Measurements from ENCODE around the gene RHOV. TPM values are rescaled to one million over a fixed set of nuclear protein-coding genes. Genes with fewer than 3 reads are reported as not detected.

The RHOV gene
- polyA plus RNA-seq, 1 of the 3 experiments (the other 2 are of a cell fraction) = 0.62 TPM

DNA sequence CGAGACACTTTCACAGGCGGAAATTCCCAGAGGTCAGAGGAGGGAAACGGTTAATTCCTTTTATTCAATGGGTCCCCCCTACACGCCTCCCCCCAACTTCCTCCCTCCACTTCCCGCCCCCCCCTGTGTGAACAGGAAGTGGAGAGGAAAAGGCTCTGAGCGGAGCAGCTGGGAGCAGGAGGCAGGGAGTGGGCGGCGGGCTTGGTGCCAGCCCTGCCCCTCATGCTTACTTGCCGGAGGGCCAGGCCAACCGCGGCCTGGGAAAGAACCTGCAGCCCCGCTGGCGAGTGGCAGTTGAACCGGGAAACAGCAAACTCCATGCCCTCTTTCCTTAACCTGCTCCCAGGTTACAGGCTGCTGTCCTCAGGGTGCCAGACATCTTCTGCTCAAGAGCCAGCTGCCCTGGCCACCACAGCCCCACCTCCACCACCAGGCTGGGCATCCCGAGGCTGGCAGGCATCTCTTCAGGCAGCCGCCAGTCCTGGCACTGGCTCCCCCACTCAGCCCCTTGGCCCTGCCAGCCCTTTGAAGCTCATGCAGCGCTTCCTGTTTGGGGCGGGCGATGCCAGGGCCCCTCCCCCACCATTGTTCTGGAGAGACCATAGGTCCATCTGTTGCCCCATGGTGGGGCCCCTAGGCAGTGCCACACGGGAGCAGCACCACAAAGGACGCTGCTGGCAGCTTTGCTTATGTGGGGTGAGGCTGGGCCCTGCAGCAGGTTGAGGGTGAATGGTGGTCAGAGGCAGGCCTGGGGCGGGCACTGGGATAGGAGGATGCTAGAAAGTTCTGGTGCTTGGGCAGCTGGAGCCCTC lies 33.2 kb upstream of the RHOV start:
- peaks cover 39% of the 10 kb centered on the region for H3F3A ChIP-seq (replicated peaks; ENCODE audit: insufficient read depth)
- peak overlapping the region; percentile 74 to 86 for H3K27ac ChIP-seq (ENCODE audit: low read depth in 2 of 2, low read length in 1 of 2)
- H3K4me1 ChIP-seq (ENCODE audit: control insufficient read depth in 1 of 2, insufficient read depth in 2 of 2, low read depth in 1 of 2, low read length in 1 of 2) = peaks cover 12 to 46% of the 10 kb centered on the region in 2 experiments; a peak in 3 of 4 replicates
- H4K20me1 ChIP-seq (ENCODE audit: insufficient read depth) = peaks cover 14% of the 10 kb centered on the region; the same call in 1 of the 2 replicates
- peak overlapping the region; percentile 93 for H3K4me2 ChIP-seq
- no peaks in the 10 kb centered on the region for H3K9me2 ChIP-seq
- ChIA-PET POLR2A (interaction anchor here (0.9 to 1.2 kb wide), 3 partner anchors 35 to 160 kb away, joined by 4 to 5 read pairs (median 5); partner anchors contain the start of gene CHAC1), CTCF (interaction anchor here (0.7 to 23.8 kb wide), 19 partner anchors 11 to 322 kb away, joined by 3 to 675 read pairs (median 7); partner anchors contain the start of genes CHAC1, DLL4, RHOV and VPS18)
- peak overlapping the region; percentile 43 to 57; a peak in 3 of 4 replicates for H3K4me3 ChIP-seq (ENCODE audit: low read depth in 2 of 2, low read length in 1 of 2)
- TF ChIP-seq RAD21 (IDR thresholded peaks at IDR 0.05; ENCODE audit: low read length) = no peak
- TF ChIP-seq EZH2phosphoT487 (IDR thresholded peaks at IDR 0.05; ENCODE audit: borderline replicate concordance, low read depth) = no peak
- TF ChIP-seq, protein P1, sequence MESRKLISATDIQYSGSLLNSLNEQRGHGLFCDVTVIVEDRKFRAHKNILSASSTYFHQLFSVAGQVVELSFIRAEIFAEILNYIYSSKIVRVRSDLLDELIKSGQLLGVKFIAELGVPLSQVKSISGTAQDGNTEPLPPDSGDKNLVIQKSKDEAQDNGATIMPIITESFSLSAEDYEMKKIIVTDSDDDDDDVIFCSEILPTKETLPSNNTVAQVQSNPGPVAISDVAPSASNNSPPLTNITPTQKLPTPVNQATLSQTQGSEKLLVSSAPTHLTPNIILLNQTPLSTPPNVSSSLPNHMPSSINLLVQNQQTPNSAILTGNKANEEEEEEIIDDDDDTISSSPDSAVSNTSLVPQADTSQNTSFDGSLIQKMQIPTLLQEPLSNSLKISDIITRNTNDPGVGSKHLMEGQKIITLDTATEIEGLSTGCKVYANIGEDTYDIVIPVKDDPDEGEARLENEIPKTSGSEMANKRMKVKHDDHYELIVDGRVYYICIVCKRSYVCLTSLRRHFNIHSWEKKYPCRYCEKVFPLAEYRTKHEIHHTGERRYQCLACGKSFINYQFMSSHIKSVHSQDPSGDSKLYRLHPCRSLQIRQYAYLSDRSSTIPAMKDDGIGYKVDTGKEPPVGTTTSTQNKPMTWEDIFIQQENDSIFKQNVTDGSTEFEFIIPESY (IDR thresholded peaks at IDR 0.05; ENCODE audit: borderline replicate concordance, low read depth) = no peak
- no peak for TF ChIP-seq TAF1 (IDR thresholded peaks at IDR 0.05; ENCODE audit: borderline replicate concordance, low read depth, low read length)
- no peak for TF ChIP-seq SMC3 (IDR thresholded peaks at IDR 0.05; ENCODE audit: low read depth, low read length)
- no peak for TF ChIP-seq NFIC (IDR thresholded peaks at IDR 0.05; ENCODE audit: borderline replicate concordance)
- TF ChIP-seq, protein P2, sequence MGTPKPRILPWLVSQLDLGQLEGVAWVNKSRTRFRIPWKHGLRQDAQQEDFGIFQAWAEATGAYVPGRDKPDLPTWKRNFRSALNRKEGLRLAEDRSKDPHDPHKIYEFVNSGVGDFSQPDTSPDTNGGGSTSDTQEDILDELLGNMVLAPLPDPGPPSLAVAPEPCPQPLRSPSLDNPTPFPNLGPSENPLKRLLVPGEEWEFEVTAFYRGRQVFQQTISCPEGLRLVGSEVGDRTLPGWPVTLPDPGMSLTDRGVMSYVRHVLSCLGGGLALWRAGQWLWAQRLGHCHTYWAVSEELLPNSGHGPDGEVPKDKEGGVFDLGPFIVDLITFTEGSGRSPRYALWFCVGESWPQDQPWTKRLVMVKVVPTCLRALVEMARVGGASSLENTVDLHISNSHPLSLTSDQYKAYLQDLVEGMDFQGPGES (IDR thresholded peaks at IDR 0.05; ENCODE audit: low read depth, low read length) = no peak
- TF ChIP-seq RCOR1 (IDR thresholded peaks at IDR 0.05; ENCODE audit: low read length) = no peak
- TF ChIP-seq, protein P3, sequence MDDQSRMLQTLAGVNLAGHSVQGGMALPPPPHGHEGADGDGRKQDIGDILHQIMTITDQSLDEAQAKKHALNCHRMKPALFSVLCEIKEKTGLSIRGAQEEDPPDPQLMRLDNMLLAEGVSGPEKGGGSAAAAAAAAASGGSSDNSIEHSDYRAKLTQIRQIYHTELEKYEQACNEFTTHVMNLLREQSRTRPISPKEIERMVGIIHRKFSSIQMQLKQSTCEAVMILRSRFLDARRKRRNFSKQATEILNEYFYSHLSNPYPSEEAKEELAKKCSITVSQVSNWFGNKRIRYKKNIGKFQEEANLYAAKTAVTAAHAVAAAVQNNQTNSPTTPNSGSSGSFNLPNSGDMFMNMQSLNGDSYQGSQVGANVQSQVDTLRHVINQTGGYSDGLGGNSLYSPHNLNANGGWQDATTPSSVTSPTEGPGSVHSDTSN (IDR thresholded peaks at IDR 0.05) = no peak
- no peak for TF ChIP-seq RXRA (IDR thresholded peaks at IDR 0.05; ENCODE audit: borderline replicate concordance, low read depth)
- no peak for TF ChIP-seq MXI1 (IDR thresholded peaks at IDR 0.05; ENCODE audit: low read depth, low read length)
- TF ChIP-seq ELF1 (IDR thresholded peaks at IDR 0.05) = no peak
- TF ChIP-seq SIN3A (IDR thresholded peaks at IDR 0.05; ENCODE audit: borderline replicate concordance, low read depth, low read length) = no peak
- TF ChIP-seq, protein P4, sequence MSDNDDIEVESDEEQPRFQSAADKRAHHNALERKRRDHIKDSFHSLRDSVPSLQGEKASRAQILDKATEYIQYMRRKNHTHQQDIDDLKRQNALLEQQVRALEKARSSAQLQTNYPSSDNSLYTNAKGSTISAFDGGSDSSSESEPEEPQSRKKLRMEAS (IDR thresholded peaks at IDR 0.05; ENCODE audit: low read depth) = no peak
- TF ChIP-seq, protein P5, sequence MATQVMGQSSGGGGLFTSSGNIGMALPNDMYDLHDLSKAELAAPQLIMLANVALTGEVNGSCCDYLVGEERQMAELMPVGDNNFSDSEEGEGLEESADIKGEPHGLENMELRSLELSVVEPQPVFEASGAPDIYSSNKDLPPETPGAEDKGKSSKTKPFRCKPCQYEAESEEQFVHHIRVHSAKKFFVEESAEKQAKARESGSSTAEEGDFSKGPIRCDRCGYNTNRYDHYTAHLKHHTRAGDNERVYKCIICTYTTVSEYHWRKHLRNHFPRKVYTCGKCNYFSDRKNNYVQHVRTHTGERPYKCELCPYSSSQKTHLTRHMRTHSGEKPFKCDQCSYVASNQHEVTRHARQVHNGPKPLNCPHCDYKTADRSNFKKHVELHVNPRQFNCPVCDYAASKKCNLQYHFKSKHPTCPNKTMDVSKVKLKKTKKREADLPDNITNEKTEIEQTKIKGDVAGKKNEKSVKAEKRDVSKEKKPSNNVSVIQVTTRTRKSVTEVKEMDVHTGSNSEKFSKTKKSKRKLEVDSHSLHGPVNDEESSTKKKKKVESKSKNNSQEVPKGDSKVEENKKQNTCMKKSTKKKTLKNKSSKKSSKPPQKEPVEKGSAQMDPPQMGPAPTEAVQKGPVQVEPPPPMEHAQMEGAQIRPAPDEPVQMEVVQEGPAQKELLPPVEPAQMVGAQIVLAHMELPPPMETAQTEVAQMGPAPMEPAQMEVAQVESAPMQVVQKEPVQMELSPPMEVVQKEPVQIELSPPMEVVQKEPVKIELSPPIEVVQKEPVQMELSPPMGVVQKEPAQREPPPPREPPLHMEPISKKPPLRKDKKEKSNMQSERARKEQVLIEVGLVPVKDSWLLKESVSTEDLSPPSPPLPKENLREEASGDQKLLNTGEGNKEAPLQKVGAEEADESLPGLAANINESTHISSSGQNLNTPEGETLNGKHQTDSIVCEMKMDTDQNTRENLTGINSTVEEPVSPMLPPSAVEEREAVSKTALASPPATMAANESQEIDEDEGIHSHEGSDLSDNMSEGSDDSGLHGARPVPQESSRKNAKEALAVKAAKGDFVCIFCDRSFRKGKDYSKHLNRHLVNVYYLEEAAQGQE (IDR thresholded peaks at IDR 0.05; ENCODE audit: low read depth, low read length) = no peak
- TF ChIP-seq CHD2 (IDR thresholded peaks at IDR 0.05; ENCODE audit: low read length, partially characterized antibody) = no peak
- TF ChIP-seq NRF1 (IDR thresholded peaks at IDR 0.05; ENCODE audit: low read depth, low read length) = no peak
- no peak for TF ChIP-seq TCF12 (IDR thresholded peaks at IDR 0.05)
- no peak for TF ChIP-seq YY1 (IDR thresholded peaks at IDR 0.05; ENCODE audit: low read depth)
- peak overlapping the region; percentile 79; the same call in 1 of the 2 replicates for H2AFZ ChIP-seq (ENCODE audit: low read depth)
- DNase-seq = peak; percentile 72
- peak overlapping the region; percentile 41; the same call in 1 of the 2 replicates for H3K9ac ChIP-seq
- no peaks in the 10 kb centered on the region for H3K79me2 ChIP-seq (ENCODE audit: insufficient read depth)
- peaks cover 0 to 14% of the 10 kb centered on the region in 2 experiments for H3K36me3 ChIP-seq (replicated peaks in 1 of 2; ENCODE audit: control insufficient read depth in 1 of 2, insufficient read depth in 2 of 2, low read length in 1 of 2)
- 37% methylated on average over 9 of the region's 22 CpGs for WGBS (ENCODE audit: low lambda C conversion rate)
- H3K27me3 ChIP-seq (ENCODE audit: insufficient read depth) = no peaks in the 10 kb centered on the region
- H3K9me3 ChIP-seq = no peaks in the 10 kb centered on the region

Measured in SK-N-SH (cell line).